Lower leg skin (tissue), 4 donors: ENCODE data around the gene MYL12B. TPM values are rescaled to one million over a fixed set of nuclear protein-coding genes. Genes with fewer than 3 reads are reported as not detected.

Source experiments
- DNase-seq, 2 donors: peaks; one replicate each; pipeline ENCODE4 v3.0.0-alpha.2; 2019; ENCODE audit warnings: low spot score in 2 of 2
- H3K4me3 ChIP-seq: fragments of 200-600 bp; sonication (generic); 2 replicates; pipeline ENCODE4 v1.5.1; 2017; ENCODE audit warnings: mild to moderate bottlenecking, low read depth; ENCODE audit not compliant: poor library complexity, severe bottlenecking
- CTCF ChIP-seq, 3 donors: fragments of 450-650 bp; IDR thresholded peaks; one replicate each; pipeline ENCODE4 v1.5.1; 2016; ENCODE audit warnings: antibody characterized with exemption in 3 of 3, mild to moderate bottlenecking in 3 of 3, moderate library complexity in 2 of 3
- POLR2A ChIP-seq, 2 donors: fragments of 450-650 bp; IDR thresholded peaks; one replicate each; pipeline ENCODE4 v1.6.1; 2016 to 2017; ENCODE audit warnings: antibody characterized with exemption in 2 of 2, mild to moderate bottlenecking in 1 of 2, moderate library complexity in 1 of 2
- WGBS, 2 donors: methylation state at CpG; one replicate each; pipeline ENCODE4 v1.1.5; 2018; 5-methylcytosine and 5-hydroxymethylcytosine counted together
- intact Hi-C: fragments of 100-400 bp; cut with DNase I; formaldehyde crosslinking; loops from one replicate; pipeline ENCODE4 v1.15.0; 2023; ENCODE audit warnings: low total_unique reads
- total RNA-seq, 4 donors: library from RNA; depleted of rRNA; stranded (reverse); fragments of >200 nt; gene quantifications; one replicate each; pipeline ENCODE4 v1.1.0, GENCODE V29; 2016

MYL12B gene
- total RNA-seq, 4 donors from 2014 or later = 240 to 360 (median 286) TPM

- DNase-seq = no peak
- intact Hi-C loops = no loop called here
- TF ChIP-seq CTCF (IDR thresholded peaks at IDR 0.05) = no peak
- no peak for TF ChIP-seq POLR2A (IDR thresholded peaks at IDR 0.05)
- WGBS, 2 donors = 86 to 95% methylated on average over 4 of the region's 4 CpGs
- no peak overlapping the region for H3K4me3 ChIP-seq
Observed at GRCh38 chr18:3254725-3255124, 7.2 kb upstream of the MYL12B start.

GRCh38 chr18:3255611-3256165 lies 6.2 kb upstream of the MYL12B start:
- no peak overlapping the region for H3K4me3 ChIP-seq
- WGBS, 2 donors = 74 to 75% methylated on average over 5 of the region's 5 CpGs
- no peak for DNase-seq
- TF ChIP-seq CTCF (IDR thresholded peaks at IDR 0.05) (no peak), POLR2A (IDR thresholded peaks at IDR 0.05) (no peak)
- intact Hi-C loops = no loop called here

GRCh38 chr18:3256693-3257626 lies 5.0 kb upstream of the MYL12B start:
- H3K4me3 ChIP-seq = no peak overlapping the region
- DNase-seq = no peak
- WGBS, 2 donors = 71 to 72% methylated on average over 5 of the region's 5 CpGs
- TF ChIP-seq CTCF (IDR thresholded peaks at IDR 0.05) (no peak), POLR2A (IDR thresholded peaks at IDR 0.05) (no peak)
- intact Hi-C loops = no loop called here

- intact Hi-C loops = no loop called here
- no peak for TF ChIP-seq CTCF (IDR thresholded peaks at IDR 0.05)
- TF ChIP-seq POLR2A (IDR thresholded peaks at IDR 0.05) = no peak
- 95 to 97% methylated on average over 2 of the region's 2 CpGs for WGBS, 2 donors
- no peak overlapping the region for H3K4me3 ChIP-seq
- no peak for DNase-seq
Observed at GRCh38 chr18:3257627-3258120, 4.3 kb upstream of the MYL12B start.

- DNase-seq = no peak
- WGBS, 2 donors = 8 to 14% methylated on average over 5 of the region's 5 CpGs
- peak overlapping the region; percentile 100 for H3K4me3 ChIP-seq
- intact Hi-C loops = no loop called here
- TF ChIP-seq CTCF (IDR thresholded peaks at IDR 0.05) (no peak), POLR2A (IDR thresholded peaks at IDR 0.05) (no peak)
Observed at GRCh38 chr18:3260995-3261372, 949 bp upstream of the MYL12B start.
